Stimulated activated CD8-positive, alpha-beta memory T cell treated with anti-CD3 and anti-CD28 coated beads, Interleukin-2, amount 100 ng/mL, for 1 hour (primary cell): ENCODE data around the gene WFIKKN1.
A peak's percentile ranks its signal among the peaks of the same experiment; 100 is the strongest.

Source experiments
- DNase-seq, 2 donors: peaks; one replicate each; pipeline ENCODE4 v3.0.0-alpha.2; 2020; ENCODE audit warnings: low read depth in 2 of 2

WFIKKN1 gene

DNA sequence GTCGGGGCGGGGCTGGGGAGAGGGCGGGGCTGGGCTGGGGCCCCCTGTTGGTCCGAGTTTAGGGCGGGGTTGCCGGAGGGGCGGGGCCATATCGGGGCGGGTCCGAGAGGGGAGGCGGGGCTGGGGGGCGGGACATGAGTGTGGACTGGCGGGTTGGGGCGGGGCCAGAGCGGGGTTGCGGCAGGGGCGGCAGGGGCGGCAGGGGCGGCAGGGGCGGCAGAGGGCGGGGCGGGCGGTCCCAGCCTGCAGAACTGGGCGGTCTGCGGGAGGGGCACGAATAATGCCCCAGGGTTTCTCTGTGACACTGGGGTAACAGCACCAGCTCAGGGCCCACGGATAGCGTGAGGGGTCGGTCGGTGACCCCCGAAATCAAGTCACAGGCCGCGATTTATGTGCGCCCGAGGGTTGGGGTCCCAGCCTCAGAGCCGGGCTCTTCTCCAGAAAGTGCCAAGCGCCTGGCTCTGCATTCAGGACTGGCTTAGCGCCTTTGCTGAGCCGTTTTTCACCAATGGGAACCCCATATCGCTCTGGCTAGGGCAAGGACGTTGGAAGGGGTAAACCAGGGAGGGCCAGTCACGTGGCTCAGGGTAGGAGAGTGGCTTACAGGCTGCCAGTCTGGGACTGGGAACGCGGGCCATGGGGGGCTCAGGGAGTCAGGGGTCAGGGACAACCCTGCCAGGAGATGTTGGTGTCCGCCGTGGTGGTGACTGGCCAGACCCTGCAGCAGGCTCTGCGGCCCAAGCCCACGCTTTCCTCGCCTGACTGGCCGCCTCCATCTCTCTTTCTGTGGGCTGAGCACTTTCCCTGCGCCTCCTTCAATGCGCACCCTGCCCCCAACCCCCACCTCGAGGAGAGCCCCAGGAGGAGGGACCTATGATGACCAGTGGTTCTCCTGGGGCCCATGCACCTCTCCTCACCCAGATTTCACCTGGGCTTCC, 6.6 kb downstream of the WFIKKN1 start:
- peak; percentile 74 to 84 for DNase-seq

DNA sequence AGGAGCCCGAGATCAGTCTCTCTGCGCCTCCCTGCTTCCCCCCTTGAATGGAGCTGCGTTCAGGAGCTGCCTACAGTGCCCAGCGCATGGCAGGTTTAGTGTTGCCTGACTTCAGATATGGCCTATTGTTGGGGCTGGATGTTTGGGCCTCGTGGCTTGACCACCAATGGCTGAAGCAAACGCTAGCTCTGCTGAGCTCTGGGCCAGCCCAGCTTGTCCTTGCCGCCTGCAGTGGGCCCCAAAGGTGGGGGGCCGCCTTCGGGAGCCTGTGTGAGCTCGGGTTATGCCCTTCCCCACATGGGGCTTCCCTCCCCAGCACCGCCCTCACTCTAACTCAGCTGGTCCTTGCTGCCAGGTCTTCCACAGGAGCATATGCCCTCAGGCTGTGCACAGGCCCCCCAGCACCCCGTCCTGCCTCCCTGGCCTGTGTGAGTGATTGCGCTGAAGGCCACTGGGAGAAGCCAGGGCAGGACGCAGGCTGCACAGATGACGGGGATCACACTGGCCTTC, 7.3 kb downstream of the WFIKKN1 start:
- DNase-seq = no peak

DNA sequence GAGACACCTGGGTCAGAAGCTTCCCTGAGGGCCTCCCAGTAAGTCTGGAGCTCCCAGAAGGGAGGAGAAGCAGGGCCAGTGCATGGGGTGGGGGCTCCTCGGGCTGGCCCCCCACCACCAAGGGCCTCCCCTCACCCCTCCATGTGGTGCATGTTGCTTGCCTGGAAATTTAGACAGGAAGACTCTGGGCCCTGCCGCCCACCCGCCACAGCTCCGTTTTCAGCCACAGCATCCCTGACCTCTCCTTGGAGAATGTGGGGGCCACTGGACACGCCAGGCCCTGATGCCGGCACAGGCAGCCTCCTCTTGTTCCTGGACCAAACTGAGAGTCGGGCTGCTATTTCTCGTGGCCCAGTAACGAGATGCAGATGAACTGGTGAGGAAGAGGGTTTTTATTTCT, 8.1 kb downstream of the WFIKKN1 start:
- DNase-seq = no peak

DNA sequence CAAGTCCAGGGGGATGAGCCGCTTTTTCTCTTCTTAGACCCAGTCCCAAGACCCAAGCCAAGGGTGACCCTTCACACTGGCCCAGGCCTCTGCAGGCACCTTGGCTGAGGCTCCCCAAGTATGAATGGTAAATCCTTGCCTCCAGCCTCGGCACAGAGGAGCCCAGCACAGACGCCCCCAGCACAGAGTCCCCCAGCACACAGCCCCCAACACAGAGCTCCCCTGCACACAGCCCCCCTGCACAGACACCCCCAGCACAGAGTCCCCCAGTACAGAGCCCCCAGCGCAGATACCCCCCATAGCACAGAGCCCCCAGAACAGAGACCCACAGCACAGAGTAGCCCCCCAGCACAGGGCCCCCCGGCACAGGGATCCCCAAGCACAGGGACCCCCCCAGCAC, 9.8 kb downstream of the WFIKKN1 start:
- no peak for DNase-seq

DNA sequence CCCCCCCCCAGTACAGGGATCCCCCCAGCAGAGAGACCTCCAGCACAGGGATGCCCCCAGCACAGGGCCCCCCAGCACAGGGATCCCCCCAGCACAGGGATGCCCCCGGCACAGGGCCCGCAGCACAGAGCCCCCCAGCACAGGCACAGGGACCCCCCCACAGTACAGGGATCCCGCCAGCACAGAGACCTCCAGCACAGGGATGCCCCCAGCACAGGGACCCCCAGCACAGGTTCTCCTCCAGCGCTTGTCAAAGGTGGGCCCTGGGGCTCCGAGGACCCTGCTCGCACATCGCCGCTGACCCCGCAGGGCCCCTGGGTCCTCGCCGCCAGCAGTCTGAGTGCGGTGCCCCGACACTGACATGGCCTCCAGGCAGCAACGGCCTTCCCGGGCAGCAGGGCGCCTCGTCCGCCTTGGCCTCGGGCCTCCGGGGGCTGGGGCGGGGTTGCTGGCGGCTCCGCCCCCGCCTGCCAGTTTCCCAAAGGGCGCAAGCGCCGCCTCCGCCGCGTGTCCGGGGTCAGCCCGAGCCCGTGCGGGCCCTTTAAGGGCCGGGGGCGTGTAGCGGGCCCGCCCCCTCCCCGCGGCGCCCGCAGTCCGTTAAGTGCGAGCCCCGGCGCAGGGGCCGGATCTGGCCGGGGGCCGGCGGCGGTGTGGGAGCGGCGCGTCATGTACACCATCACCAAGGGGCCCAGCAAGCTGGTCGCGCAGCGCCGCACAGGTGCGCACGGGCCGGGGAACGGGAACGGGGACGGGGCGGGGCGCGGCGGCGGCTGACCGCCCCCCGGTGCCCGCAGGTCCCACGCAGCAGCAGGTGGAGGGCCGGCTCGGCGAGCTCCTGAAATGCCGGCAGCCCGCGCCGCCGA, 10.8 kb downstream of the WFIKKN1 start, which contains the start of gene MCRIP2:
Gene MCRIP2 (plus strand): TSS at position 503 of the 863 bp plus-strand sequence. CDS start 164 bp downstream, at position 667.
- DNase-seq = peak; percentile 18 to 29

DNA sequence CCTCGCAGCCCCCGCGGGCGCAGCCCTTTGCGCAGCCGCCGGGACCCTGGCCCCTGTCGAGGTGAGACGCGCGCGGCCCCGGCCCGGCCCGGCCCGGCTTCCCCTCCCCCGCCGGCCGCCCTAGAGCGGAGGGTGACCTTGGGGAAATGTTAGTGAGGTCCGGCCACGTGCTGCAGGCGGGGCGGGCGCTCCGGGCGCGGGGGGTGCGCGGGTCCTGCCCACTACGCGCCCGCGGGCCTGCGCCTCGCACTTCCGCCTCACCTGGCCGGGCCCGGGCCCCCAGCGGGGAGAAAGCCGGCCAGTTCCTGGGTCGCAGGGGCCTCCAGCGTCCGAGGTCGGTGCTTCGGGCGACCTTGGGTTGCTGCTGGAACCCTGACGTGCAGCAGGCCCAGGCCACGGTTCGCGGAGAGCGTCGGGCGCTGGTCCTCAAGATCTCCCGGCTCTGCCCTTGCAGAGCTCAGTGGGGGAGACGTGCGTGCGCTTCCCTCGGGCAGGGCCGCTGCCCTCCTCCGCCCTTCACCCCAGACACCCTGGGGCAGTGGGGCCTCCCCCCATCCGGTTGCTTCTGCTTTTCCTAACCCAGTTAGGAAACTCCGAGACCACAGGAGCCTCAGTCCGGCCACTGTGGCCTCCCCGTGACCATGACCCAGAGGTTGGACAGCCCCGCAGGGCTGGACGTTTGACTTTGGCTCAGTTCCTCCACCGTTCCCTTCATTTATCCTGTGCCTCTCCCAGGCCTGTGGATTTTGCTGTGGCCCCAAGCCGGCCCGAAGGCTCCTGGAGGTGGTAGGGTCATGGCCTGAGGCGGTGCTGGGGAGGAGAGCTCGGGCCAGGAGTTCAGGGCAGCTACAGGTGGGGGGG, 11.6 kb downstream of the WFIKKN1 start:
- no peak for DNase-seq

DNA sequence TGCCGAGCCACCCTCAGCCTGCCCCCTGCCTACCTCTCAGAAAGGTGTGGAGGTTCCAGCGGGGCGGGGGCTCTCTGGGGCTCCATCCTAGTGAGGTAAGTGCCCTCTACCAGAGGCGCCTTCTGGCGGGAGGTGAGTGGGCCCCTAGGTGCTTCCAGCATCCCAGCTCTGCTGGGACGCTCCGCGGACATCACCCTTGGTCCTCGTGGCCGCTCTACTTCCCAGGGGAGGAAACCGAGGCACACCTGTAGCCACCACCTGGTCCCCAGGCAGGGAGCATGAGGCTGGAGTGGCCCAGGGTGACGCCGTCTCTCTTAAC, 12.2 kb downstream of the WFIKKN1 start:
- no peak for DNase-seq

DNA sequence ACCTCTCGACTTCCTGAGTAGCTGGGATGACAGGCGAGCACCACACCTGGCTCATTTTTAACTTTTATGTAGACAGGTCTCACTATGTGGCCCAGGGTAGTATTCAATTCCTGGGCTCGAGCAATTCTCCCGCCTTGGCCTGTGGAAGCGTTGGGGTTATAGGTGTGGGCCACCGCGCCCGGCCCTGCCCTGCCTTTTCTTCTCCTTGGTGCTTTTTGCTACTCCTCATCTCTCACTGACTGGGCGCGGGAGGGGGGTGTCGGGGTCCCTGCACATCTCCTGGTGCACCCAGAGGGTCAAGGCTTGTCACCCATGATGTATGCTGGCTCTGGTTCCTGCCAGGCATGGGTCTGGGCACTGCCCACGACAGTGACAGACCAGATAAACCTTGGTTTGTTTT, 13.8 kb downstream of the WFIKKN1 start:
- DNase-seq = no peak

DNA sequence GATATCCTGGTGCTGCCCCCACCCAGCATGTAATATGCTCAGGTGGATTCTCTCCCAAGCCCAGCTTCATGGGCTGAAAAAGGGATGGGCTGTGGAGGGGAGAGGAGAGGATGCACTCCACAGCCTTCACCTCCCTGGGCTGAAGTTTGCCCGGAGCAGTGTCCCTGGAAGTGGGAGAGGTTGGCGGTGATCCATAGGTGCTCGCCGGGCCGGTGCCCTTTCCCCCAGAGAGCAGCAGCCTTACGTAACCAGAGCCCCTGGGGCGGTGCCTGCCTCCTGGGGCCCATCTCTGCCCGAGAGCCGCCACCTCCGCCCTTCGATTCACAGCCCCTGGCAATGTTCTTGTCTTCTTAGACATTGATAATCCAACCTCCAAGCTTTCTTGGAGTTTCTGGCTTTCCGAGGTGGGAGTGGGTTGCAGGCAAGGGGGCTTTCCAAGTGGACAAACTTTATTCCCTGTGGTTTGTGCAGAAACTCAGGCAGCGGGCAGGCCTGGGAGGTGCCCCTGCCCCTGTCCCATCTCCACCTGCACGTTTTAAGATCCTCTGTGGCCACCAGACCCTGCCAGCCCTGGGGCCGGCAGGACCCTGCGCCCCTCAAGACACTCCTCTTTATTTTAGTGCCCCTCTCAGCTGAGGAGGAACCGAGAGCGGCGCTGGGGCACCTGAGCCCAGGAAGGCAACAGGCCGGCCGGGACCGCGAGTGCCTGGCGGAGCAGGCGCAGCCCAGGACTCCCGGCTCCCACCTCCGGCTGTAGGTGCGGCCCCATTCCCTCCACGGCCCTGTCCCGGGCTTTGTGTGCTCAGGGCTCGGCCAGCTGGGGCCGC, 15.3 kb downstream of the WFIKKN1 start:
- DNase-seq = no peak

DNA sequence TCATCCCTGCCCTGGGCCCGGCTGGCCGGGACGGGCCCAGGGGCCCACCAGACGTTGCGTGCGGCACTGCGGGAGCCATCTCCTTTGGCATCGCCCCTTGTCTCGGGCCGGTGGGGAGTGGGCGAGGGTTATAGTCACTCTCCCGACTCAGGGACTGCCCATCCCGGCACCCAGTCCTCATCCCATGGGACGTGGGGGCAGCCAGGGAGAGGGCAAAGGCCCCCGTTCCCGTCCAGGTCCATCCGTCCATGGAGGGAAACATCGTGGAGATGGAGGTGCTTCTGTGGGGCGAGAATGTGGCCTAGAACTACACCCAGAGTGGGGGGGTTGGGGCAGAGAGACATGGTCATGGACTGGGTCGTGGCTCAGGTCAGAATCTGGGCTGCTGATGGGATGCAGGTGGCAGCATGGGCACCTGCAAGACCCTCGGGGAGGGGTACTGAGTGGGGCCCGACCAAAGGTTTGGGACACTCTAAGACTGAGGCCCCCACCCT, 15.9 kb downstream of the WFIKKN1 start:
- no peak for DNase-seq

DNA sequence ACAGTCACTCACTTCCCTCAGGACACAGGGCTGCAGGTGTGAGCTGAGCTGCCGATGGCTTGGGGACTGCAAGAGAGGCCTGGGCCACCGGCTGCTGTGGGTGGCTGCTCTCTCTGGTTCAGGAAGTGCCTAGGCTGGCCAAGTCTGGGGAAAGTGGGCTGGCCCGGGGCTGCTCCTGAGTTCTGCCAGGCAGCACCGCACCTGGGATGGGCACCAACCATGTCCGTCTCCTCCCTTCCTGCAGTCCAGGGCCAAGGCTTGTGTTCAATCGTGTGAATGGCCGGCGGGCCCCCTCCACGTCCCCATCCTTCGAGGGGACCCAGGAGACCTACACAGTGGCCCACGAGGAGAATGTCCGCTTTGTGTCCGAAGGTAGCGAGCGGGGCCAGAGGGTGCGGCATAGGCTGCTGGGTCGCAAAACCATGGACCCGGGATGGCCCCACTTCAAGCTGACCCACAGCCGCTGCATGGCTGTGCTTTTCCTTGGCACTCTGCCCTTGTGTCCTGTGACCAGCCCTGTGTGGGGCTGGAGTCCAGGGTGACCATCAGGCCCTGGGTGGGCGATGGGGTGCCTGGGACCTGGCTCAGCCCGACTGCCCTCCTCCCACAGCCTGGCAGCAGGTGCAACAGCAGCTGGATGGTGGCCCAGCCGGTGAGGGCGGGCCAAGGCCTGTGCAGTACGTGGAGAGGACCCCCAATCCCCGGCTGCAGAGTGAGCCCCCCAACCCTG, 16.6 kb downstream of the WFIKKN1 start:
- no peak for DNase-seq

DNA sequence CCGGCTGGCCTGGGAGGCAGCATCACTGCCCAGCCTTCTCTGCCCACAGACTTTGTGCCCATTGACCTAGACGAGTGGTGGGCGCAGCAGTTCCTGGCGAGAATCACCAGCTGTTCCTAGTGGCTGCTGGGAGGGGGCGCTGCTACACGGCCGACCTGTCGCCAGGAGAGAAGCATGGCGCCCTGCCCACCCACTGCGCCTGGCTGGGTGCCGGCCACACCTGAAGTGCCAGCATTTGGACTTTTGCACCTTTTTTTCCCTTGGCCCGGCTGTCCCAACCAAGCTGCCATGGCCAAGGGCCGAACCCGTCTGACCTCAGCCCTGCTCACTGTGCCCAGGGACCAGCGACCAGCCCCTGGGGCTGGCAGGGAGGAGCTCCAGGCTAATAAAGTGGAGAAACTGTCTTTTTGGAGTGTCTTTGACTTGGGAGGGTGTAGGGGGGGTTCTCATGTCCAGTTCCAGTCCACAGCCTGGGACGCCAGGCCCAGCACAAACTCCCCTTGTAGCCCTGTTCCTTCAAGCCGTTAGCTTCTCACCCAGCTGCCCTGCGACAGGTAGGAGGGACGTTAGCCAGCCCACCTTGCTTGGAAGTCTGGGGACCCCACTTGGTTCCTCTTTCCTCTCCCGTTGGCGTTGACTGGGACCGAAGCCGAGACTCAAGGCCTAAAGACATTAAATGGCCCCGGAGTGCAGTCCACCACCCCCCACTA, 17.4 kb downstream of the WFIKKN1 start:
- DNase-seq = no peak

DNA sequence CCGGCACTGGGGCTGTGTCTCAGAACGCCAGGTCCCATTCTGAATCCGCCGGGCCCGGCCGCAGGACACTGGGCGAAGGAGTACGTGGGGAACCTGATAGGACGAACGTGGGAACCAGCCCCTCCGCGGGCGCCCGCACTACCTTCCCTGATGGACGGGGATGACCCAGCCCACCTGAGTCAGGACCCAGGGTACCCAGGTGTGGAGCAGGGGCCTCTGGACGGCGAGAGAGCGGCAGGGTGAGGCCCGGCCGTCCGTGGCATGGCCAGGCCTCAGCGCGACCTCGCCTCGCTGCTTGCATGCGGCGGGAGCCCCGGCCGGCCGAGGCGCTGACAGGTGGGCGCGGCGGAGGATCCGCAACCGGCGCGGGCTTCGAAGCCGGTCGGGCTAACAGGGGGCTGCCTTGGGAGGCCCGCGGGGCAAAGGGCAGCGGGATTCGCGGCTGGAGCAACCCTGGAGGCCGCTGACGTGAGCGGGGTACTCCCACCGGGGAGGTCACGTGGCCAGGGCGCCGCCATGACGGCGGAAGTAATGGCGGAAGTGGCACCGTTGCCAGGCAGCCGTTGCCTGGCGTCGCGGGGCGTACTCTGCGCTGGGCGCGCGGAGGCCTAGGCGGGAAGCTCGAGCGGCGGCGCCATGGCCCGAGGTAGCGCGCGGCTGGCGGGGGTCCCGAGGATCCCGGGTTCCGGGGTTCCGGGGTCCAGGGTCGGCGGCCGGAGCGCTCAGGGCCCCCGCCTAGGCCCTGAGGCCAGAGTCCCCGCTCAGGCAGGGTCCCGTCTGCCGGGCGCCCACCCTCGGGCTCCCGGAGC, 18.2 kb downstream of the WFIKKN1 start, which contains the start of gene WDR90:
Gene WDR90 (plus strand): TSS at position 585 of the 809 bp plus-strand sequence. CDS start 52 bp downstream, at position 637.
- DNase-seq = peak; percentile 83 to 86

DNA sequence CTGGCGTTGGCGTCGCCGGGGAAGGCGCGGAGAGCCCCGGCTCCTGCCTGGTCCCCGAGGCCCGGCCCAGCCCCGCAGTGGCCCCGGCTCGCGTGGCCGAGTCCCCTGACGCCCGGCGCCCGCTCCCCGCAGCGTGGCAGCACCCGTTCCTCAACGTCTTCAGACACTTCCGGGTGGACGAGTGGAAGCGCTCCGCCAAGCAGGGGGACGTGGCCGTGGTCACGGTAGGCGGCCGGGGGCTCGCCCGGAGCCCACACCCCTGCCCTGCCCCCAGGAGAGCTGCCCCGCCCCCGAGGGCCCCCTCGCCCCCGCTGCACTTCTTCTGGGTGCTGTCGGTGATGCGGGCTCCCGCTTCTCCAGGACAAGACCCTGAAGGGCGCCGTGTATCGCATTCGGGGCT, 18.8 kb downstream of the WFIKKN1 start:
- DNase-seq = no peak

DNA sequence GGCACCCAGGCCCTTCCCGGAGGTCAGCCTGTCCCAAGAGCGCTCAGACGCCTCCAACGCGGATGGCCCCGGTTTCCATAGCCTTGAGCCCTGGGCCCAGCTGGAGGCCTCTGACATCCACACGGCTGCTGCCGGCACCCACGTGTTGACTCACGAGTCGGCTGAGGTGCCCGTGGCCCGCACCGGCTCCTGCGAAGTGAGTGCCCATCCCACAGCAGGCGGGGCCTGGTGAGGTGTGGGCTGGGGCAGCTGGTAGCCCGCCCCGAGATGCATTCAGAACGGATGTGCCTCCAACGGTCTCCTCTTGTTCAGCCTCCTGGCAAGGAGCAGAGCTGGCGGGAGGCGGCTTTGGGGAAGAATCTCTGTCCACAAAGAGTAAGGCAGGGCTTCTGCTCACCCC, 21.1 kb downstream of the WFIKKN1 start:
- DNase-seq = no peak

DNA sequence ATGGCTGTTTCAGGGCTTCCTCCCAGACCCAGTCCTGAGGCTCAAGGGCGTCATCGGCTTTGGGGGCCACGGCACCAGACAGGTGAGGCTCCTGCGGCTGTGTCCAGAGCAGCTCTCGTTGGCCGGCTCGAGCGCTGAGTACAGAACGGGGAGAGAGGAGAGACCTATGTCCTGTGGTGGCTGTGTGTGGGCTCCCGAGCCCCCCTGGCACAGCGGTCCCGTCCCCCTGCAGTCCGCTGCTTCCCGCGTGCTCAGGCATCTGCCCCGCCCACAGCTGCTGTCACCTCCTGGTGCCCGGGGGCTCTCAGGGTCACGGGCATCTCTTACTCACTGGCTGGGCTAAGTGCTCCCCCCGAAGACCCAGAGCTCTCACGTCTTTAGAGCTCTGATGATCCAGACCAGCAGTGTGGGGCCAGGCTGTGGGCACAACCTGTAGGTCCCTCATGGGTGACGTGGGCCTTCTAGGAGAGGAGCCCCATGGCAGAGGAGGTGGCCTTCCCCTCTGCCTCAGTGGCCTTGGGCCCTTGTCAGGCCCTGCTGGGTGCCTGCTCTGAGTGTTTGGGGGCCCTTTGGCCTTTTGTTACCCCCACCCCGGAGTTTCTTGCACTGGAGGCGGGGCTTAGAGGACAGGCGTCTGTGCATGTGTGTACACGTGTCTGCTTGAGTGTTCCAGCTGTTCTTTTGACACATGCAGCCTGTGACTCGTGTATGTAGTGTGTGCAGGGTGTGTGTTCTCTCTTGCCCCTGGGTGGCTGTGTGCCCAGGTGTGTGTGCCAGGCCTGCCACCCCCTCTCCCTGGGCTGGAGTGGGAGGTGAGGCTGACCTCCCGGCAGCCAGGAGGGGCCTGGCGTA, 21.9 kb downstream of the WFIKKN1 start:
- no peak for DNase-seq

DNA sequence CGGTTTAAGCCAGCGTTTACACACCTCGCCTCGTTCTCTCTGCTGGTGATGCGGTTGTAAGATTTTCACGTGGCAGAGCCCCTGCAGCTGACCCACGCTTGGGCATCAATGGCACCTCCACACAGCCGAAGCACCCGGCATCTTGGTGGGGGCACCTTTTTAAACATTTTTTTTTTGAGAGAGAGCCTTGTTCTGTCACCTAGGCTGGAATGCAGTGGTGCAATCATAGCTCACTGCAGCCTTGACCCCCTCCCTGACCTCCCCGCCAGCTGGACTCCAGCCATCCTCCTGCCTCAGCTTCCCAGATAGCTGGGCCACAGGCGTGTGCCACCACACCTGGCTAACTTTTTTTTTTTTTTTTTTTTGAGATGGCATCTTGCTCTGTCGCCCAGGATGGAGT, 23.2 kb downstream of the WFIKKN1 start:
- DNase-seq = no peak
